ENCODE results near the gene NDUFAF2.
"Not testable (repeated sequence)": the region's sequence is repeated elsewhere in the genome, so short reads cannot be mapped to it uniquely, and the experiment has no call there.

Gene NDUFAF2

GRCh38 chr5:61050292-61050691 lies 105.3 kb downstream of the NDUFAF2 start:
- DNase-seq (ENCODE audit: low spot score): no peak

- DNase-seq (ENCODE audit: low spot score): no peak
Measured at GRCh38 chr5:61051267-61051666, 106.3 kb downstream of the NDUFAF2 start.

- no peak for DNase-seq (ENCODE audit: low spot score)
Measured at GRCh38 chr5:61052882-61053281, 107.9 kb downstream of the NDUFAF2 start.

GRCh38 chr5:61053937-61054336 lies 108.9 kb downstream of the NDUFAF2 start:
- DNase-seq (ENCODE audit: low spot score): no peak

GRCh38 chr5:61055434-61056006 lies 110.5 kb downstream of the NDUFAF2 start:
- peak; percentile 48 for DNase-seq (ENCODE audit: low spot score)

GRCh38 chr5:61059499-61059898 lies 114.5 kb downstream of the NDUFAF2 start:
- DNase-seq (ENCODE audit: low spot score): no peak

GRCh38 chr5:61069150-61069549 lies 124.1 kb downstream of the NDUFAF2 start:
- no peak for DNase-seq (ENCODE audit: low spot score)

GRCh38 chr5:61071526-61071925 lies 126.5 kb downstream of the NDUFAF2 start:
- no peak for DNase-seq (ENCODE audit: low spot score)

GRCh38 chr5:61076626-61077025 lies 131.6 kb downstream of the NDUFAF2 start:
- DNase-seq (ENCODE audit: low spot score): no peak

- DNase-seq (ENCODE audit: low spot score): no peak
Measured at GRCh38 chr5:61081741-61082140, 136.7 kb downstream of the NDUFAF2 start.

- no peak for DNase-seq (ENCODE audit: low spot score)
Measured at GRCh38 chr5:61082516-61083280, 137.7 kb downstream of the NDUFAF2 start.

GRCh38 chr5:61084658-61085057 lies 139.7 kb downstream of the NDUFAF2 start:
- no peak for DNase-seq (ENCODE audit: low spot score)

GRCh38 chr5:61085885-61086284 lies 140.9 kb downstream of the NDUFAF2 start:
- DNase-seq (ENCODE audit: low spot score): no peak

GRCh38 chr5:61087921-61088320 lies 142.9 kb downstream of the NDUFAF2 start:
- no peak for DNase-seq (ENCODE audit: low spot score)

GRCh38 chr5:61089351-61089750 lies 144.3 kb downstream of the NDUFAF2 start:
- no peak for DNase-seq (ENCODE audit: low spot score)

GRCh38 chr5:61093046-61093771 lies 148.2 kb downstream of the NDUFAF2 start:
- DNase-seq (ENCODE audit: low spot score): not testable (repeated sequence)

GRCh38 chr5:61097465-61097864 lies 152.5 kb downstream of the NDUFAF2 start:
- no peak for DNase-seq (ENCODE audit: low spot score)

- DNase-seq (ENCODE audit: low spot score): no peak
Measured at GRCh38 chr5:61098251-61098995, 153.4 kb downstream of the NDUFAF2 start.

- no peak for DNase-seq (ENCODE audit: low spot score)
Measured at GRCh38 chr5:61100437-61100836, 155.4 kb downstream of the NDUFAF2 start.

- no peak for DNase-seq (ENCODE audit: low spot score)
Measured at GRCh38 chr5:61114441-61114840, 169.4 kb downstream of the NDUFAF2 start.

GRCh38 chr5:61115968-61116367 lies 171.0 kb downstream of the NDUFAF2 start:
- no peak for DNase-seq (ENCODE audit: low spot score)

- no peak for DNase-seq (ENCODE audit: low spot score)
Measured at GRCh38 chr5:61119066-61119465, 174.1 kb downstream of the NDUFAF2 start.
